NCI-H524 (cell line): Measurements from ENCODE around the gene LARGE1.
A peak's percentile ranks its signal among the peaks of the same experiment; 100 is the strongest.

Experiments
- DNase-seq, 2 experiments: peaks; one replicate each; lab custom pipeline; 2025; lab: John Stamatoyannopoulos, UW

Gene LARGE1

DNA sequence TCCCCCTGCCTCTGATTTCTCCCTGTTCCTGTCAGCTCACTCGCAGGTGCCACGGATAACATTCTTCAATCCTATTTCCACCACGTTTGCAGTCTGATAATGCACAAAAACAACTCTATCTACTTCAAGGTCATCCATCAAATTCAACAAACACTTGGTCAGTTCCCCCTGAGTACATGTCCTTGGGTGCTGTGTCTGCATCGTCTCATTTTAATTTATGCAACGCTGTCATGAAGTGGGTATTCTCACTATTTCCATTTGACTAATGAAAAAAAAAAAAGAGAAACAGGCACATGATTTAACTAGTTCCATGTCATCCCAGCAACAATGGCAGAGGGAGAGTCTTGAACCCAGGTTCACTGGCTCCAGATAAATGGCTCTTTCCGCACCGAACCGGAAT is 262.6 kb downstream of the LARGE1 start:
- no peak for DNase-seq

DNA sequence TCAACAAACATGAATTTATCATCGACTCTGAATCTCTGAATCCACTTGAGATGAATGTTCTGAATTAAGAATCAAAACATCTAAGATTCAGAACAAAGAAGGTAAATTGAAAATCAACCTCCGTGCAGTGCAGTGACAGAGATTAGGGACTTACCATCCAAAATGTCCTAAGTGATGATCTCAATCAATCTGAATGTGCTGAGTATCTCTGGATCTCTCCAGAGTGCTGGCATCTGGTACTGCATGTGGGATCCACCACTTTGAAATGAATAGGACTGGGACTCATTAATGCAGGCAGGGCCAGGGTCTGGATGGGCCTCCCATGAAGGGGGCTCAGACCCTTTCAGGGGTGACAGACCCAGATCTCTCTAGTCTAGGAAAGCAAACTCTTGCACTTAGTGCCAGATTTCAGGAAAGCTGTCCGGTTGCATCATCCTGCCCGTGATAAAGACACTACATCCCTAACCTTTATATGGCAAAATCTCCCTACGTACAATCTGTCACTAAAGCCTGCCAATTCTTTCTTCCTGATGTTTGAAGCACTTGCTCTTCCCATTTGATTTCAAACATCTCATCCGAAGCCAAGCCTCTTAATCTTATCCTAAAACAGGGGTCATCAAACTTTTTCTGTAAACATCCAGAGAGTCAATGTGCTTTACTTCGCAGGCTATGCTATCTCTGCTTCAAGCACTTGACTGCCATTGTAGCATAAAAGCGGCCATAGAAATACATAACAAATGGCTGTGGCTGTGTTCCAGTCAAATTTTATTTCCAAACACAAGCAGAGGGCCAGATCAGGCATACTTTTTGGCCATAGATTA is 263.3 kb downstream of the LARGE1 start:
- no peak for DNase-seq

DNA sequence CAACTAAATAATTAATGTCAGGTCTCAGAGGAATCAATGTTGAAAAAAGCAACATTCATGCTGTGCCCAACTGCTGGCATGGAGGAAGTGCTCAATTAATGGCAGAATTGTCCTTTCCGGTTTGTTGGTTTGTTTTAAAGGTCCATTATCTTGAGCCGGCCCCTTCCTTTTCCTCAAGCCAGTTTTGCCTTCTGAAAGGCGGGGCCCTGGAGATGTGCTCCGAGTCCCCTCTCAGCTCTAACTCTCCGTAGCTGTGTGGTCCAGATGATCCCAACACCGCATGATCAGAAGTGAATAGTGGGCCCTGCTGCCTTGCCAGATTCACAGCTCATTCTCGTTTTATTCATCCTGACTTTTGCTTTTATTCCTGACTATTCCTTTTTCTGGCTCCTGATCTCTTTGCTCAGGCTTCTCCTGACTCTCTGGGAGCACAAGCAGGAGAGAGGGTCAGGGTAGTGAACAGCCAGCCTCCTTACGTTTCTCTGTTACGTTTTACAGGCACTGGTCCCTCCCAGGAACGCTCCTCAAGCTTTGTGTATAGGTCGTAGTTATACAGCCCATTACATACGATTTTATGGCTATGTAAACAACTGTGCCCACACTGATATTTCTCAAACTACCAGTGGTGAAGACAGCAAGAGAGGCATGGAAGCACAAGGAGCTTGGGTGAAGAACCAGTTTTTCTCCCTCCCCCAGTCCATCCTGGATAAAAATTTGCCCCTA is 265.9 kb downstream of the LARGE1 start:
- DNase-seq: no peak

DNA sequence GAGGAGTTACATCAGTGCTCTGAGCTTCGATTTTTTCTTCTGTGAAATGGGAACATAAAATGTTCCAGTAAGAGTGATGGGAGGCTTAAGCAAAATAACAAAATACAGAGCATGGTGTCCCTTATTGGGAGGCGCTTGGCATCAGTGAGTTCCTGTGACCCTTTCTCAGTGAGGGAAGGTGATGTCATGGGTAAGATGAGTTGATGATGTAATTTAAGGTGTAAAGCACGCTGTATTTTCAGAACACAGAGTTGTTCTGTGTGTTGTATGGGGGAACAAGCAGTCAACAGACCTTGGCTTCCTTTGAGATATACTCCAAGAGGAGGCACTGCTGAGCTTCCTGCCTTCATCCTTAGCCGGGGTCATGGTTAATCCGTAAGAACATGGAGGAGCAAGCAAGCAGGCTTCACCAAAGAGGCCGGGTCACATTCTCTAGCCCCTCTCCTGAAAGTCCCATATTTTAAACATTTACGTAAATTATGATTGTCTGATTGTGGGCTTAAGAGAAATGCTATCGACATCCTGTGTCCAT is 266.7 kb downstream of the LARGE1 start:
- no peak for DNase-seq

DNA sequence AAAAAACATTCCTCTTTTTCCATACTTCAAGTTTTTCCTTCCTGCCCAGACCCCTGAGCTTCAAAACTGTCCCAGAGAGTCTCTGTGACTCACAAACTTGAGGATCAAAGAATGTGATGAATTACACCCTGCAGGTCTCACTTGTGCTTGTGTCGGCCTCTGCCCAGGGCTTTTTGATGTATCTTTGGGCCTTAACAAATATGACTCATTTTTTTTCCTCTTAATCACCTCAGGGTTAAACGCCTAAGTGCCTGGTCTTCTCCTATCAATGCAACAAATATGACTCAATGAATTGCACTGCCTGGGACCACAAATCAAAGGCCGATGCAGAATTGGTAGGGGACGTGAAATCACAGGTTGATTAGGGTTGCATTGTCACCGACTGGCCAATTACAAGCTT is 267.7 kb downstream of the LARGE1 start:
- DNase-seq: no peak

DNA sequence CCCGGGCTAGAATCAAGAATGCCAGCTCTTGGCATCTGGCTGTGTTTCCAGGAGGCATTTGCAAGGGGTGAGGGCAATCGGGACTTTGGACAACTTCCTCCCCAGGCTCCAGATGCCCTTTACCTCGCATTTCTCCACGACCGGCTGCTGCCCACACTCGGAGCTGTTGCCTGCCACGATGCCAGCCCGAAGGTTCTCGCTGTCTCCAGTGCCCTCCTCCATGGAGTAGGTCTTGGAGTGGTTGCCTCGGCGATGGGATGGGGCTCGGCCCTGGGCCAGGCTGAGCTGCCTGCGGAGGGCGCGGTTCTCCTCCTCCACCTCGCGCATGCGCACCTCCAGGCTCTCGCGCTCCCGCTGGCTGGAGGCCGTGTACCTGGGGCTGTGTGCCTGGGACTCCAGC is 270.0 kb downstream of the LARGE1 start:
- DNase-seq: no peak

DNA sequence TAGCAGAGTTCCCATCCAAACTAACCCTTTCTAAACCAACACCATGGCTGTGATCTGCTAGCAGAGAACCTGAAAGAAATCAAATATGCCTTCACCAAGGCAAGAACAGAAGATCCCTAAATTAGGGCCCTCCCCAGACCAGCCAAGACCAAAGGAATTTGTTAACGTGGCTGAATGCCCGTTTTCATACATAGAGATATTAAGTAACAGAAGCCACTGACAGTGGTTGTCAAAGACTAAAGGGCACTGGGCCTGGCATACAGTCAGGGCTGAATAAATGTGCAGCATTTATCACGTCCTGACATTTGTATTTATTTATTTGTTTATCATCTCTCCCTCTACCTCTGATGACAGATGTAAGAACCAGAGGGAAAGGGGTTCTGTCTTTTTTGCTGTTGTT is 271.8 kb downstream of the LARGE1 start:
- no peak for DNase-seq

DNA sequence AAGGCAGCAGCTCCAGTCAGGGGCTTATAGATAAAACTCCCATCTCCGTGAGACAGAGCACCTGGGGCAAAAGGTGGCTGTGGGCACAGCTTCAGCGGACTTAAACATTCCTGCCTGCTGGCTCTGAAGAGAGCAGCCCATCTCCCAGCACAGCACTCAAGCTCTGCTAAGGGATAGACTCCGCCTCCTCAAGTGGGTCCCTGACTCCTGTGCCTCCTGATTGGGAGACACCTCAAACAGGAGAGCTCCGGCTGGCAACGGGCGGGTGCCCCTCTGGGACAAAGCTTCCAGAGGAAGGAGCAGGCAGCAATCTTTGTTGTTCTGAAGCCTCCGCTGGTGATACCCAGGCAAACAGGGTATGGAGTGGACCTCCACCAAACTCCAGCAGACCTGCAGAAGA is 279.4 kb downstream of the LARGE1 start:
- DNase-seq: no peak

DNA sequence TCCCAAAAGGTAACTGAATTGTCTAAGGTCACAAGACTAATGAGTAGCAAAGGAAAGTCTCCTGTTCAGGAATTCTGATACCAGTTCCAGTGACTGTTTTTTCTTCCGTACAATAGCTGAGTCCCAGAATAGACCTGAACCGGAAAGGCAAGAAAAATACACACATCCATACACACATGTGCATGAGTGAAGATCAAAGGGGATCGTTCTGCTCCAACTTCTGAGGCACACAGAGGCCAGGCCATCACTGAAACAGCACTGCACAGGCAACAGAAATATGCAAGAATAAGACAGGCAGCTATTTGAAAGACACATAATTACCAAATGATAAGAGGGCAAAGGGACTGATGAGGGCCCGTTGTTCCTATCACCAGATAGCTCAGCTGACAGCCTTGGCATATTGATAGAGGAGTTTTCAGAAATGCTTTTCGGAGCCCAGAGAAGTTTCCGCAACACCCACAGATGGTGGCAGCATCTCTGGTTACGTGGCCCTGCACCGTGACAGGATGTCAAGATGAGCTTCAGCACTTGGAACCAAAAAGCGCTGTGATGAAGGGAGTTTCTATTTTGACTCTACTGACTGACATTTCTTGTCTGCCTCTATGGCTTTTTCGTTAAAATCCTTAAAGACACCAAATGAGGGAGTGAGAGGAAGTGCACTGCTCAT is 280.6 kb downstream of the LARGE1 start:
- DNase-seq: no peak

DNA sequence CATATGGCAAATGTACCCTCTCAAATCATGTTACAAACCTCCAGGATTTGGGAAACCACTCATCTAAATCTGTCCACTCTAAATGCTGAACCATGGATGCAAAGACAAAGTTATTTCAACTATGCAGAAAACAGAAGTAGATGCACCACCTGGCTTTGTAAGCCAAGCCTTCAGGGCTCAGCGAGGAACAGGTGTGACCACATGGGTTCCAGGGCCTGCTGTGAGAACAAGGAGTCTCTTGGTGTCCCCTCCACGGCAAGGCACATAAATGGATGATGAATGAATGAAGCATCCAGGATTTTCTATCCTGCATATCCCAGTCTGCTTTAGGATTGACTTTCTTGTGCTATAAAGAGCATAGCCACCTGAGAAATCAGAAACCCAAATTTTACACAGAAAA is 284.5 kb downstream of the LARGE1 start:
- no peak for DNase-seq

DNA sequence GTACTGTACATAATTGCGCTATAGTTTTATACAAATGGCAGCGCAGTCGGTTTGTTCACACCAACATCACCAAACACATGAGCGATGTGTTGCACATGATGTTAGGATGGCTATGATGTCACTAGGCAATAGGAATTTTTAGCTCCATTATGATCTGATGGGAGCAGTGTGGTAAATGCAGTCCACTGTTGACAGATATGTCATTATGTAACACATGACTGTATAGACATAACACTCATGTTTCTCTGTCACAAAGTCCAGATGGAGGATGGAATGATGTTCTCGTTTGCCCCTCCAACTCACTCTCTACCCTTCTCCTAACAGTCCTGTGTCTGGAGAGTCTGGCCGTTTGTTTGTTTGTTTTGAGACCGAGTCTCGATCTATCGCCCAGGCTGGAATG is 288.5 kb downstream of the LARGE1 start:
- DNase-seq: no peak

DNA sequence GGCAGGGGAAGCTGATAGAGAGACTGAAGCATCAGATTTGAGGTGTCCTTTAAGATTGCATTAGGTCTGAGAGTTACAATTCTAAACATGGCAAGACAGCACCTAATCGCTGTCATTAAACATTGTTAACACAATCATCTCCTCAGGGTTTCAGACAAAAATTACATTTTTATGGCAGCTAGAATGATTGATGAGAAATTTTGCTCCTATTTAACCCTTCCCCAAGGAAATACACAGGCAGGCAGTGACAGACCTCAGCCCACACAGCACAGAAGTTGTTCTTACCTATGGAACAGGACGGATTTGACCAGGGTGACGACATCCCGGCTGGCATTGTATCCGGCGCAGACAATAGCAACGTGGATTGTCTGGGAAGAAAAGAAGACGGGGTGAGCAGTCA is 294.3 kb downstream of the LARGE1 start:
- DNase-seq: no peak

DNA sequence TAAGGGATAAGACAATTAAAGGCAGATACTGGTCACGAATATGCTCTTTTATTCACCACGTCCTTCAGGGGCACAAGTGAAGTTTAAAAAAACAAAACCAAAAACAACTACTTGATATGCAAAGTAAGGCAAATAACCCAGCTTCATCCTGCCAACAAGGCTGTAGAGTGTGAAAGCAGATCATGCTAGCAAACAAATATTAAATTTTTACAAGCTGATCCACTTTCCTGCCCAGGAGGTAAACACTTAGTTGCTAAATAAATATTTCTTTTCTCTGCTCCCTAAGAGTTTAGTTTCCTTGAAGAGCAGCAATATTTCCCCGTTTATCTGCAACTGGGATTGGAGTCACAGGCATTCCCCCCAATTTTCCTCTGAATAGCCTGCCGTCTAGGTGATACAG is 300.2 kb downstream of the LARGE1 start:
- DNase-seq: no peak

DNA sequence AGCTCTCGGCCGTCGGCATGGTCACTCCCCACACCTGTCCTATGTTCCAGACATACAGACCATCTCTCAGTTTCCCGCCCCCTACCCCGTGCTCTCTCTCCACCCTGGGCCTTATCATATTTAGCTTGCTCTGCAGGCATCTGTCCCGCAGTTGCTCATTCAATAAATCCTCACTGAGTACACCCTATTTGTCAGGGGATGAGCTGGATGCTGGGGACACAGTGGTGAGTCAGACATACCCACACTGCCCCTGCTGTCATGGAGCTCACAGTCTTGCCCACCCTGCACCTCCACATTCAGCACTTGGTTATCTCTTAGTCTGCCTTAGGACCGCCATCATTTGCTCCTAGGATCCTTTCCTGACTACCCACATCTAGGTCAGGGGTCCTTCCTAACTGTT is 313.8 kb downstream of the LARGE1 start:
- DNase-seq: no peak

DNA sequence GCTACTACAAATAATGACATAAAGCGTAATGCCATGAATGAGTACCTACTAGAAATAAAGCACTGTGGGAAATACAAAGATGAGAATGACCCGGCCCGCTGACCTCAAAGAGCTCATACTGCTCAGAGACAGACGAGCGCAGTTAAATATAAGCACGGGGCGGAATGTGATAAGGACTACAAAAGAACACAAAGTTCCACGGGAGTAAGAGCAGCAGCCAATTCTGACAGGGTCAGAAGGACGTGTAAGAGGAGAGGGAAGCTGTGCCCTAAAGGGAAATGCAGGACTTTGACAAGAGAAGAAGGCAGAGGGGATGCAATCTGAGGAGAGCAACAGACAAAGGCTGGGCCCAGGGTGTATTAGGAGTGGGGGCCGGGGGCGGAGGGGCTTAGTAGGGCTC is 314.6 kb downstream of the LARGE1 start:
- no peak for DNase-seq

DNA sequence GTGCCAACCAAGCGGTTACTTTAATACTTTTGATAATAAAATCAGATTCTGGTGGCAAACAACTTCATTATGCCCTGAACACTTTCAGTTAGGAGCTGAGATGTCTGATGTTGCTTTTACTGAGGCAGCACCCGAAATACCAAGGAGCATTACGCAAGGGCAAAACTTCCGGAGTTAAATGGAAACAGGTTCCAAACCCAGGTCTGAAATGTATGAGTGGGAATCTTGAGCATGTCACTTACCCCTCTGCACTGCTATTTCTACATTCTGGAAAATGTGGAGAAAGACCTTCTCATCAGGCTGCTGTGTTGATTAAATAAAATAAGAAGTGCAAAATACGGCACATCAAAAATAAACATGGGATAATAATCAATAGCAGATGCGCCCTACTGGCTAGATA is 315.1 kb downstream of the LARGE1 start:
- DNase-seq: no peak

DNA sequence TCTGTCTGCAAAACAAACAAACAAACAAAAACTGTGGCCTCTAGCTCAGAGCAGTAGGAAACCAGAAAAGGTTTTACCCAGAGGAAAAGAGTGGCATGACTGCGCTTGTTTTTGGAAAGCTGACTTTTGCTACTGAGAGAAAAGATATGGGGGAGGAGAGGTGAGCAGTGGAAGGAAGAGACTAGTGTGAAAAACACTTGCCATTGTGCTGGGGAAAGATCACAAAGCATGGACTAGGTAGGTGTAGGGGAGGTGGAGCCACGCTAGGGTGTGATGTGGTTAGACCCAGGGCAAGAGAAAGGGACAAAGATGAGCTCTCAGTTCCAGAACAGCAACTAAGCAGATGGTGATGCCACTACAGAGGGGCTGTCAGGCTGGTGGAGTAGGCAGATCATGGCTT is 319.2 kb downstream of the LARGE1 start:
- DNase-seq: peak; percentile 10 to 53

DNA sequence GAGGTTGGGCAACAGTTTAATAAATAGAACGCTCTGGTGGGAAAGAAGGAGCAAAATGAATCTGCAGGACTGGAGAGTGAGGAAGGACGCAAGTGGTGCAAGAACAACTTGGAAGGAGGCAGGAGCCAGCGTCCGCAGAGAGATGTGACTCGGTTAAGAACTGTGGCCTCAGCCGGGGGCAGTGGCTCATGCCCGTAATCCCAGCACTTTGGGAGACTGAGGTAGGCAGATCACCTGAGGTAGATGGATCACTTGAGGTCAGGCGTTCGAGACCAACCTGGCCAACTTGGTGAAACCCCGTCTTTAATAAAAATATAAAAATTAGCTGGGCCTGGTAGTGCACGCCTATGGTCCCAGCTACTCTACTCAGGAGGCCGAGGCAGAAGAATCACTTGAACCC is 319.7 kb downstream of the LARGE1 start:
- DNase-seq: no peak

DNA sequence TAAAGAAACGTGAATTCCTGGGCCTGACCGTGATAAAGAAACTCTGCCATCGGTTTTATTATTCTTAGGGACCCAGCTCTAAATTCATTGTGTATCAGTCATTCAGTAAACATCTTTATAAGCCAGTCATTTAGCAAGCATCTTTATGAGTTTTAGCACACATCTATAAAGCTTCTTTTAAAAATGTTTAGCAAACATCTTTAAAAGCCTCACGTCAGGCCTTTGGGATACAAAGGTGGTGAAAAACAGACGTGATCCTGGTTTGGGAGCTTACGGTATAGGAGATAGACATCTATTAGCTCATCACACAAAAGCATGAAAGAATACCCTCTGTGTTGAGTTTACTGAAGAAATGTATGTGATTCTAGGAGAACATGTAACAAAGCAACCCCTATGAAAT is 320.2 kb downstream of the LARGE1 start:
- DNase-seq: no peak

DNA sequence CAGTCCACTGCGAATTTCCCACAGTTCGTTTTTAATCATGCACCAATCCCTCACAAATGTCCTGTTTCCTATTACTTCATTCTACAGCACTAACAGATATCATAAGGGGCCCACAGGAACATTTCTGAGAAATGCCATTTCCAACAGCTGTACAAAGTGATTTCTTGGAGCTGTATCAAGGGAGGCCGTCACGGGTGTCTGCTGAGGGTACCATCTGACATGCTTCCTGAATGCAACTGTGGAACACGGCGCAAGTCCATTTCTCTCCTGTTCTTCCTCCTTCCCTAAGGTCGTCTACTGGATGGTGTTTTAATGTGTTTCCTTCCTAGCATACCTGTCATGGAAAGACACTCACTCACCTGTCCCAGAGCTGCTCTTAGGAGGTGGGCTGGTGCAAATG is 320.7 kb downstream of the LARGE1 start:
- no peak for DNase-seq

DNA sequence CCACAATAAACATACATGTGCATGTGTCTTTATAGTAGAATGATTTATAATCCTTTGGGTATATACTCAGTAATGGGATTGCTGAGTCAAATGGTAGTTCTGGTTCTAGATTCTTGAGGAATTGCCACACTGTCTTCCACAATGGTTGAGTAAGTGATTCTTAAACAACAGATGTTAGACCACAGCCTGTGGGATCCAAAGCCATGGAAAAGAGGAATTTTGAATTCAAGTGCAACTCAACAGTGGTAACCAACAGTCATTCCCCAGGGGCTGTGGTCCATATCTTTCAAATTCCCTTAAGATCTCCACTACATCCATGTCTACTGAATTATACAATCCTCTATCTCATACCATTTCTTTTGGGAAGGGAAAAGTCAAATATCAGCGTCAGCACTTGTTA is 321.5 kb downstream of the LARGE1 start:
- no peak for DNase-seq

DNA sequence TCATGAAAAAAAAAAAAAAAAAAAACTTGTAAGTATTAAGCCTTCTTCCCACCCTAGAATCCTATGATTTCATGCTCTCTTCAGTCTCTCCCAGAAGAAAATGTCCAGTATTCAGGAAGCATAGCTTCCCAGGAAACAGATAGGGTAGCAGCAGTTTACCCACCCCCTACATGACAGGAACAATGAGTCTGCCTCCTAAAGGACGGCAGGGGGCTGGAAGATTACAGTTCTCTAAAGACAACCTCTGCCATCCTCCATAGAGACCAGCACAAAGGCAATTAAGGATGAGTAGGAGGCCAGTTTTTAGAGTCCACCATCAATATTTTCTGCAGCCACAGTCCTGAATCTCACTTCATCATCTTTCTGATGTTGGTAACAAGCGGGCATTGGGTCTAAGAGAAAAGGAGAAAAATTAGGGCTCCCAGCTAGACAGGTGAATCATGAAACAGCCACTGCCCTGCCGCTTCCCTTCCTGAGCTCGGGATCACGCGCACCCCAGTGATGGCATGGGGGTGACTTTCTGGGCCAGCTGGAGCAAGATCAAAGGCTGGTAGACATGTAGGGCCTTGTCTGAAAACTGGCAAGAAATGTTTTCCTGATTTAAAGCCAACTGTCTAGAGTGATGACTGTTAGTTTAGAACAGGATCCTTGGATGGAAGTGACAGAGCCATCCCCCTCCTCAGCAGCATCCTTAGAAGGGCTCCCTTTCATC is 322.8 kb downstream of the LARGE1 start:
- DNase-seq: no peak
